ENCODE data around the gene C10orf143.

DNA sequence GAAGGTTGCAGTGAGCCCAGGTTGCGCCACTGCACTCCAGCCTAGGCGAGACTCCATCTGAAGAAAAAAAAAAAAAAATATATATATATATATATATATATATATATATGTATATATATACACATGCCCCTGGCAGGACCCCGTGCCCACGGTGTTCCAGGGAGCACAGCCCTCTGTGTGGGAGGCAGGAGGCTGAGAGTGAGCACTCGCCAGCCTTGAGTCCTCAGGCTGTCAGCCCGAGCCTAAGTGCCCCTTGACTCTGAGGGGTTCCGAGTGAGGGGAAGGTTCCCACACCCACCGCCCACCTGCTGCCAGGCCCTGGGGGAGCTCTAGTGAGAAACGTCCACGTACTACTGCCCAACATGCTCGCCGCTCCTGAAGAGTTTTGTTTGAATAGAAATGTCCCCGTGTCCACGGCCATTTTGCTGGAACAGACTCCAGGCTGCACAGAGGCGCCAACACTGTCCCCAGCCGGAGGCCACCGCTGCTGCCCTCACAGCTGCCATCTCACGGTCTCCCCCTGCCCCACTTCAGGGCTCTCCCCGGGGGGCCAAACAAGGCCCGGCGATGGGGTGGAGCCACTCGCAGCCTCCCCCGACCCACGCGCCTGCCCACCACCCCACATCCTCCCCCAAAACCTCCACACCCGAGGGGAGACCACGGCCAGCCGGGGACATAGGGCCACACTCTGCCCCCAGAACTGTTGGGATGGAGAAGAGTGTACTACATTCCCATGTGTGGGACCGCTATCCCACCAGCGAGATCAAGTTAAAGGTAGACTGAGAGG lies 83.8 kb downstream of the C10orf143 start:
- TF ChIP-seq, protein P1, sequence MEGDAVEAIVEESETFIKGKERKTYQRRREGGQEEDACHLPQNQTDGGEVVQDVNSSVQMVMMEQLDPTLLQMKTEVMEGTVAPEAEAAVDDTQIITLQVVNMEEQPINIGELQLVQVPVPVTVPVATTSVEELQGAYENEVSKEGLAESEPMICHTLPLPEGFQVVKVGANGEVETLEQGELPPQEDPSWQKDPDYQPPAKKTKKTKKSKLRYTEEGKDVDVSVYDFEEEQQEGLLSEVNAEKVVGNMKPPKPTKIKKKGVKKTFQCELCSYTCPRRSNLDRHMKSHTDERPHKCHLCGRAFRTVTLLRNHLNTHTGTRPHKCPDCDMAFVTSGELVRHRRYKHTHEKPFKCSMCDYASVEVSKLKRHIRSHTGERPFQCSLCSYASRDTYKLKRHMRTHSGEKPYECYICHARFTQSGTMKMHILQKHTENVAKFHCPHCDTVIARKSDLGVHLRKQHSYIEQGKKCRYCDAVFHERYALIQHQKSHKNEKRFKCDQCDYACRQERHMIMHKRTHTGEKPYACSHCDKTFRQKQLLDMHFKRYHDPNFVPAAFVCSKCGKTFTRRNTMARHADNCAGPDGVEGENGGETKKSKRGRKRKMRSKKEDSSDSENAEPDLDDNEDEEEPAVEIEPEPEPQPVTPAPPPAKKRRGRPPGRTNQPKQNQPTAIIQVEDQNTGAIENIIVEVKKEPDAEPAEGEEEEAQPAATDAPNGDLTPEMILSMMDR (IDR thresholded peaks at IDR 0.05): no peak
- TF ChIP-seq POLR2A (IDR thresholded peaks at IDR 0.05): no peak

All from uterus (tissue), 2 donors.